OCI-LY1 (cell line): Measurements from ENCODE around the gene DTNBP1.

Source experiments
- CTCF ChIP-seq: fragments of 200-600 bp; sonication (generic), shearing (Covaris generic); IDR thresholded peaks from 2 replicates; pipeline ENCODE4 v1.5.1; 2017; ENCODE audit warnings: mild to moderate bottlenecking, antibody characterized with exemption, low read length, moderate library complexity, mixed read lengths
- EZH2 ChIP-seq: fragments of 200-600 bp; sonication (generic), shearing (Covaris generic); IDR thresholded peaks from 2 replicates; pipeline ENCODE4 v1.8.0; 2017; ENCODE audit warnings: borderline replicate concordance, mixed run types, mild to moderate bottlenecking, antibody characterized with exemption, low read length, moderate library complexity, mixed read lengths

GRCh38 chr6:15504040-15504495, 158.8 kb downstream of the DTNBP1 start:
- TF ChIP-seq EZH2 (no peak), CTCF (no peak)
